ENCODE results near the gene RRM1.

Gene RRM1

GRCh38 chr11:4118107-4118506 lies 23.5 kb downstream of the RRM1 start:
- TF ChIP-seq POLR2AphosphoS5 (IDR thresholded peaks at IDR 0.05; ENCODE audit: low read depth, low read length) (no peak), FOXP2 (optimal IDR thresholded peaks at IDR 0.05; ENCODE audit: borderline replicate concordance, extremely low read depth, extremely low read length, insufficient read depth) (no peak), REST (IDR thresholded peaks at IDR 0.05; ENCODE audit: insufficient read depth in 1 of 2, low read depth in 2 of 2, low read length in 2 of 2) (no peak), TAF1 (IDR thresholded peaks at IDR 0.05; ENCODE audit: borderline replicate concordance, insufficient read depth, low read length) (no peak), SIN3A (IDR thresholded peaks at IDR 0.05; ENCODE audit: borderline replicate concordance, insufficient read depth, low read length) (no peak)

GRCh38 chr11:4123218-4123617 lies 28.6 kb downstream of the RRM1 start:
- TF ChIP-seq FOXP2 (optimal IDR thresholded peaks at IDR 0.05; ENCODE audit: borderline replicate concordance, extremely low read depth, extremely low read length, insufficient read depth) (no peak), TAF1 (IDR thresholded peaks at IDR 0.05; ENCODE audit: borderline replicate concordance, insufficient read depth, low read length) (no peak), REST (IDR thresholded peaks at IDR 0.05; ENCODE audit: insufficient read depth in 1 of 2, low read depth in 2 of 2, low read length in 2 of 2) (no peak), POLR2AphosphoS5 (IDR thresholded peaks at IDR 0.05; ENCODE audit: low read depth, low read length) (no peak), SIN3A (IDR thresholded peaks at IDR 0.05; ENCODE audit: borderline replicate concordance, insufficient read depth, low read length) (no peak)

GRCh38 chr11:4125141-4125540 lies 30.5 kb downstream of the RRM1 start:
- TF ChIP-seq TAF1 (IDR thresholded peaks at IDR 0.05; ENCODE audit: borderline replicate concordance, insufficient read depth, low read length) (no peak), FOXP2 (optimal IDR thresholded peaks at IDR 0.05; ENCODE audit: borderline replicate concordance, extremely low read depth, extremely low read length, insufficient read depth) (no peak), POLR2AphosphoS5 (IDR thresholded peaks at IDR 0.05; ENCODE audit: low read depth, low read length) (no peak), SIN3A (IDR thresholded peaks at IDR 0.05; ENCODE audit: borderline replicate concordance, insufficient read depth, low read length) (no peak), REST (IDR thresholded peaks at IDR 0.05; ENCODE audit: insufficient read depth in 1 of 2, low read depth in 2 of 2, low read length in 2 of 2) (no peak)

GRCh38 chr11:4127357-4127756 lies 32.8 kb downstream of the RRM1 start:
- TF ChIP-seq SIN3A (IDR thresholded peaks at IDR 0.05; ENCODE audit: borderline replicate concordance, insufficient read depth, low read length), result no peak
- TF ChIP-seq POLR2AphosphoS5 (IDR thresholded peaks at IDR 0.05; ENCODE audit: low read depth, low read length), result no peak
- TF ChIP-seq FOXP2 (optimal IDR thresholded peaks at IDR 0.05; ENCODE audit: borderline replicate concordance, extremely low read depth, extremely low read length, insufficient read depth), result no peak
- no peak for TF ChIP-seq TAF1 (IDR thresholded peaks at IDR 0.05; ENCODE audit: borderline replicate concordance, insufficient read depth, low read length)
- TF ChIP-seq REST (IDR thresholded peaks at IDR 0.05; ENCODE audit: insufficient read depth in 1 of 2, low read depth in 2 of 2, low read length in 2 of 2), result no peak

GRCh38 chr11:4134806-4135205 lies 40.2 kb downstream of the RRM1 start:
- TF ChIP-seq FOXP2 (optimal IDR thresholded peaks at IDR 0.05; ENCODE audit: borderline replicate concordance, extremely low read depth, extremely low read length, insufficient read depth), result no peak
- TF ChIP-seq SIN3A (IDR thresholded peaks at IDR 0.05; ENCODE audit: borderline replicate concordance, insufficient read depth, low read length), result no peak

Data from PFSK-1 (cell line).